ENCODE data around the gene MBD6. TPM values are rescaled to one million over a fixed set of nuclear protein-coding genes. Genes with fewer than 3 reads are reported as not detected.

The MBD6 gene
- polyA plus RNA-seq, 3 donors: 2.4 to 47.7 (median 2.6) TPM

GRCh38 chr12:57489157-57489641 is 33.4 kb upstream of the MBD6 start:
- H3K27me3 ChIP-seq (ENCODE audit: control insufficient read depth in 2 of 2, insufficient read depth in 2 of 2, low read length in 2 of 2): no peaks in the 10 kb centered on the region
- no peaks in the 10 kb centered on the region for H3K9me3 ChIP-seq (replicated peaks in 1 of 2; ENCODE audit: control insufficient read depth in 1 of 2, insufficient read depth in 1 of 2, low read length in 2 of 2)
- peak overlapping the region in 1 of 3 experiments; percentile 91 for H3K4me3 ChIP-seq (replicated peaks in 1 of 3; ENCODE audit: low read depth in 2 of 3, low read length in 3 of 3)
- Mint-ChIP-seq H3K36me3 (peaks cover 37 to 50% of the 10 kb centered on the region in 2 donors), H3K4me3 (peak overlapping the region in 1 of 2 donors; percentile 86), H3K4me1 (peaks cover 21% of the 10 kb centered on the region), H3K27ac (peak overlapping the region in 5 of 7 donors; percentile 12 to 97 (median 91)), H3K9me3 (no peaks in the 10 kb centered on the region), H3K27me3 (ENCODE audit: low read depth in 3 of 3) (no peaks in the 10 kb centered on the region)
- H3K4me1 ChIP-seq (ENCODE audit: control insufficient read depth in 1 of 2, insufficient read depth in 2 of 2, low read length in 2 of 2): peaks cover 16 to 21% of the 10 kb centered on the region in 2 donors
- no peak overlapping the region for H3K4me2 ChIP-seq (replicated peaks; ENCODE audit: extremely low read depth, low read length, poor library complexity, severe bottlenecking)
- no peak overlapping the region for H2AFZ ChIP-seq (ENCODE audit: insufficient read depth, low read depth, low read length, poor library complexity, severe bottlenecking)
- no peak overlapping the region for H3K9ac ChIP-seq (ENCODE audit: insufficient read depth, low read length, poor library complexity, severe bottlenecking)
- intact Hi-C loops (cut with micrococcal nuclease): loop anchor here in 1 of 2 donors (5.0 kb wide), 1 partner anchor 33 kb away; the partner anchor contains the start of genes DDIT3 and MBD6
- DNase-seq: peak in 1 of 3 donors; percentile 21
- WGBS (ENCODE audit: insufficient coverage): 100% methylated on average over 2 of the region's 5 CpGs
- H3K36me3 ChIP-seq (replicated peaks in 1 of 2; ENCODE audit: control insufficient read depth in 1 of 2, insufficient read depth in 2 of 2, low read length in 2 of 2): peaks cover 35 to 40% of the 10 kb centered on the region in 2 donors
- H3K79me2 ChIP-seq (ENCODE audit: insufficient read depth, low read length): peaks cover 16% of the 10 kb centered on the region
- TF ChIP-seq, protein P1, sequence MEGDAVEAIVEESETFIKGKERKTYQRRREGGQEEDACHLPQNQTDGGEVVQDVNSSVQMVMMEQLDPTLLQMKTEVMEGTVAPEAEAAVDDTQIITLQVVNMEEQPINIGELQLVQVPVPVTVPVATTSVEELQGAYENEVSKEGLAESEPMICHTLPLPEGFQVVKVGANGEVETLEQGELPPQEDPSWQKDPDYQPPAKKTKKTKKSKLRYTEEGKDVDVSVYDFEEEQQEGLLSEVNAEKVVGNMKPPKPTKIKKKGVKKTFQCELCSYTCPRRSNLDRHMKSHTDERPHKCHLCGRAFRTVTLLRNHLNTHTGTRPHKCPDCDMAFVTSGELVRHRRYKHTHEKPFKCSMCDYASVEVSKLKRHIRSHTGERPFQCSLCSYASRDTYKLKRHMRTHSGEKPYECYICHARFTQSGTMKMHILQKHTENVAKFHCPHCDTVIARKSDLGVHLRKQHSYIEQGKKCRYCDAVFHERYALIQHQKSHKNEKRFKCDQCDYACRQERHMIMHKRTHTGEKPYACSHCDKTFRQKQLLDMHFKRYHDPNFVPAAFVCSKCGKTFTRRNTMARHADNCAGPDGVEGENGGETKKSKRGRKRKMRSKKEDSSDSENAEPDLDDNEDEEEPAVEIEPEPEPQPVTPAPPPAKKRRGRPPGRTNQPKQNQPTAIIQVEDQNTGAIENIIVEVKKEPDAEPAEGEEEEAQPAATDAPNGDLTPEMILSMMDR (IDR thresholded peaks at IDR 0.05): no peak
- peak overlapping the region in 1 of 2 donors; percentile 88 for H3K27ac ChIP-seq (ENCODE audit: low read depth in 1 of 2, low read length in 2 of 2)
- peaks cover 11% of the 10 kb centered on the region for H4K20me1 ChIP-seq (ENCODE audit: insufficient read depth, low read length)

- no peak overlapping the region for H3K4me2 ChIP-seq (replicated peaks; ENCODE audit: extremely low read depth, low read length, poor library complexity, severe bottlenecking)
- no peak overlapping the region for H2AFZ ChIP-seq (ENCODE audit: insufficient read depth, low read depth, low read length, poor library complexity, severe bottlenecking)
- no peaks in the 10 kb centered on the region for H3K9me3 ChIP-seq (replicated peaks in 1 of 2; ENCODE audit: control insufficient read depth in 1 of 2, insufficient read depth in 1 of 2, low read length in 2 of 2)
- peak overlapping the region in 3 of 7 donors; percentile 18 to 49 (median 18) for H3K27ac Mint-ChIP-seq
- 95% methylated on average over 3 of the region's 4 CpGs for WGBS (ENCODE audit: insufficient coverage)
- H3K27me3 Mint-ChIP-seq (ENCODE audit: low read depth in 3 of 3): no peaks in the 10 kb centered on the region
- peaks cover 11% of the 10 kb centered on the region for H4K20me1 ChIP-seq (ENCODE audit: insufficient read depth, low read length)
- peaks cover 40 to 58% of the 10 kb centered on the region in 2 donors for H3K36me3 Mint-ChIP-seq
- no peak for DNase-seq
- TF ChIP-seq, protein P1 (IDR thresholded peaks at IDR 0.05): no peak
- intact Hi-C loops (cut with micrococcal nuclease): no loop called here
- H3K79me2 ChIP-seq (ENCODE audit: insufficient read depth, low read length): peaks cover 16% of the 10 kb centered on the region
- H3K27ac ChIP-seq (ENCODE audit: low read depth in 1 of 2, low read length in 2 of 2): peak overlapping the region in 1 of 2 donors; percentile 9
- H3K4me3 ChIP-seq (replicated peaks in 1 of 3; ENCODE audit: low read depth in 2 of 3, low read length in 3 of 3): no peak overlapping the region
- peaks cover 35 to 40% of the 10 kb centered on the region in 2 donors for H3K36me3 ChIP-seq (replicated peaks in 1 of 2; ENCODE audit: control insufficient read depth in 1 of 2, insufficient read depth in 2 of 2, low read length in 2 of 2)
- H3K9ac ChIP-seq (ENCODE audit: insufficient read depth, low read length, poor library complexity, severe bottlenecking): no peak overlapping the region
- H3K4me1 ChIP-seq (ENCODE audit: control insufficient read depth in 1 of 2, insufficient read depth in 2 of 2, low read length in 2 of 2): peaks cover 16 to 21% of the 10 kb centered on the region in 2 donors
- H3K9me3 Mint-ChIP-seq: peaks cover 0 to 3% (median 0%) of the 10 kb centered on the region in 7 donors
- no peak overlapping the region for H3K4me3 Mint-ChIP-seq
- H3K4me1 Mint-ChIP-seq: peaks cover 21% of the 10 kb centered on the region
- H3K27me3 ChIP-seq (ENCODE audit: control insufficient read depth in 2 of 2, insufficient read depth in 2 of 2, low read length in 2 of 2): no peaks in the 10 kb centered on the region
Measured at GRCh38 chr12:57490126-57490525, 32.5 kb upstream of the MBD6 start.

All from CD14-positive monocyte (primary cell).